BLaER1 treated with 17β-estradiol and CSF1 and Interleukin-3, amounts not matched to agents 10 nM and 100 nM (cell line): Measurements from ENCODE around the gene SPDYC.

Source experiments
- H3K27ac ChIP-seq, 11 experiments: shearing (Covaris generic); formaldehyde crosslinking; 2 replicates each; pipeline ENCODE4 v1.8.1; 2022
- H3K27me3 ChIP-seq, 11 experiments: shearing (Covaris generic); formaldehyde crosslinking; 2 replicates each; pipeline ENCODE4 v1.8.1; 2022
- H3K36me3 ChIP-seq, 11 experiments: shearing (Covaris generic); formaldehyde crosslinking; 2 replicates each; pipeline ENCODE4 v1.8.1; 2022
- H3K4me1 ChIP-seq, 10 experiments: shearing (Covaris generic); formaldehyde crosslinking; 2 replicates each; pipeline ENCODE4 v1.8.1; 2022
- H3K4me2 ChIP-seq, 11 experiments: shearing (Covaris generic); formaldehyde crosslinking; 2 replicates each; pipeline ENCODE4 v1.8.1; 2022
- H3K4me3 ChIP-seq, 10 experiments: shearing (Covaris generic); formaldehyde crosslinking; 2 replicates each; pipeline ENCODE4 v1.8.1; 2022
- H3K9ac ChIP-seq, 11 experiments: shearing (Covaris generic); formaldehyde crosslinking; 2 replicates each; pipeline ENCODE4 v1.8.1; 2022
- H3K9me3 ChIP-seq, 11 experiments: shearing (Covaris generic); formaldehyde crosslinking; replicated peaks in 1 of 11; 2 replicates each; pipeline ENCODE4 v1.8.1; 2022
- H4K20me1 ChIP-seq, 11 experiments: shearing (Covaris generic); formaldehyde crosslinking; 2 replicates each; pipeline ENCODE4 v1.8.1; 2022
- Cebpa-rat ChIP-seq, 11 experiments: shearing (Covaris generic); IDR thresholded peaks; 2 replicates each; pipeline ENCODE4 v1.8.1; 2022

SPDYC gene

GRCh38 chr11:65216830-65217229 is 46.8 kb downstream of the SPDYC start:
- Histone ChIP-seq H3K4me3 (no peak overlapping the region), H3K36me3 (peaks cover 2 to 13% (median 4%) of the 10 kb centered on the region in 11 experiments; a peak in 18 of 22 replicates), H3K27ac (no peak overlapping the region), H3K9ac (no peak overlapping the region), H4K20me1 (peaks cover 0 to 25% (median 0%) of the 10 kb centered on the region in 11 experiments; a peak in 5 of 22 replicates), H3K4me1 (peaks cover 32 to 40% (median 36%) of the 10 kb centered on the region in 10 experiments), H3K9me3 (no peaks in the 10 kb centered on the region), H3K27me3 (no peaks in the 10 kb centered on the region), H3K4me2 (no peak overlapping the region)
- no peak for TF ChIP-seq Cebpa-rat (IDR thresholded peaks at IDR 0.05)

- Histone ChIP-seq H4K20me1 (peaks cover 0 to 16% (median 0%) of the 10 kb centered on the region in 11 experiments; a peak in 4 of 22 replicates), H3K9me3 (no peaks in the 10 kb centered on the region), H3K4me3 (no peak overlapping the region), H3K4me1 (peaks cover 32 to 40% (median 36%) of the 10 kb centered on the region in 10 experiments), H3K4me2 (no peak overlapping the region), H3K27me3 (no peaks in the 10 kb centered on the region), H3K36me3 (peaks cover 0 to 4% (median 0%) of the 10 kb centered on the region in 11 experiments; a peak in 2 of 22 replicates), H3K9ac (no peak overlapping the region), H3K27ac (no peak overlapping the region)
- TF ChIP-seq Cebpa-rat (IDR thresholded peaks at IDR 0.05): no peak
Measured at GRCh38 chr11:65217441-65218423, 47.7 kb downstream of the SPDYC start.

GRCh38 chr11:65218446-65218845 is 48.4 kb downstream of the SPDYC start:
- peaks cover 0 to 9% (median 0%) of the 10 kb centered on the region in 11 experiments; a peak in 4 of 22 replicates for H4K20me1 ChIP-seq
- H3K4me3 ChIP-seq: no peak overlapping the region
- H3K4me2 ChIP-seq: no peak overlapping the region
- peaks cover 28 to 40% (median 35%) of the 10 kb centered on the region in 10 experiments for H3K4me1 ChIP-seq
- 0 out of 22 replicates have a peak, but pooled peaks cover 0 to 1% (median 0%) of the 10 kb centered on the region in 11 experiments for H3K36me3 ChIP-seq
- no peaks in the 10 kb centered on the region for H3K27me3 ChIP-seq
- no peaks in the 10 kb centered on the region for H3K9me3 ChIP-seq
- no peak overlapping the region for H3K9ac ChIP-seq
- no peak overlapping the region for H3K27ac ChIP-seq
- no peak for TF ChIP-seq Cebpa-rat (IDR thresholded peaks at IDR 0.05)

- H3K4me2 ChIP-seq: no peak overlapping the region
- H3K27ac ChIP-seq: no peak overlapping the region
- H3K9me3 ChIP-seq: no peaks in the 10 kb centered on the region
- H3K27me3 ChIP-seq: no peaks in the 10 kb centered on the region
- H3K4me3 ChIP-seq: no peak overlapping the region
- H3K9ac ChIP-seq: no peak overlapping the region
- H3K4me1 ChIP-seq: peaks cover 25 to 40% (median 29%) of the 10 kb centered on the region in 10 experiments
- H3K36me3 ChIP-seq: 0 out of 22 replicates have a peak, but pooled peaks cover 0 to 4% (median 0%) of the 10 kb centered on the region in 11 experiments
- H4K20me1 ChIP-seq: no peaks in the 10 kb centered on the region; a peak in 1 of 22 replicates
- TF ChIP-seq Cebpa-rat (IDR thresholded peaks at IDR 0.05): no peak
Measured at GRCh38 chr11:65219930-65220213, 49.8 kb downstream of the SPDYC start.

- Histone ChIP-seq H4K20me1 (no peaks in the 10 kb centered on the region), H3K36me3 (0 out of 22 replicates have a peak, but pooled peaks cover 0 to 4% (median 0%) of the 10 kb centered on the region in 11 experiments), H3K4me1 (peaks cover 29 to 51% (median 37%) of the 10 kb centered on the region in 10 experiments), H3K9ac (no peak overlapping the region), H3K27ac (no peak overlapping the region), H3K4me2 (no peak overlapping the region), H3K9me3 (no peaks in the 10 kb centered on the region), H3K4me3 (no peak overlapping the region), H3K27me3 (no peaks in the 10 kb centered on the region)
- no peak for TF ChIP-seq Cebpa-rat (IDR thresholded peaks at IDR 0.05)
Measured at GRCh38 chr11:65221026-65221425, 51.0 kb downstream of the SPDYC start.
